ENCODE results near the gene SEMA3A. TPM values are rescaled to one million over a fixed set of nuclear protein-coding genes. Genes with fewer than 3 reads are reported as not detected.
A peak's percentile ranks its signal among the peaks of the same experiment; 100 is the strongest.

SEMA3A gene
- total RNA-seq, 1 donor from 2014 or later = 6.2 TPM

DNA sequence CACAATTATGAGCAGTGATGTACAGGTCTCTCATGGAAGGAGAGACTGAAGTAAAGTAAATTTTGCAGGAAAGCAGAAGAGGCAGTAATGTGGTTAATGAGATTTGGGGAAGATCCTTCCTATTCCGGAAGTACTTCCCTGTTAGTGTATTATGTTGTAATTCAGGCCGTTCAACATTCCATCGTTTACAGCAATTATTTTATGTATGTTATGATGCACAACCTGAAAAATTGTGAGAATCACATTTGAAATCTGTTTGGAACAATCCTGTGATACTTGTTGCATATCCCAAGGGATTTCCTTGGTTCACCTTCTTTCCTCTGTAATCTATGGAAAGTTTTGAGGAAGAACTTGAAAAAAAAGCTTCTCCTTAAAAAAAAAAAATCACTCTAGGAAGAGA lies 247.8 kb downstream of the SEMA3A start:
- no peak for DNase-seq (ENCODE audit: low read depth)
- H3K36me3 ChIP-seq (ENCODE audit: control insufficient read depth, insufficient read depth, low read length) = no peaks in the 10 kb centered on the region
- TF ChIP-seq CTCF (IDR thresholded peaks at IDR 0.05; ENCODE audit: insufficient read depth, low read length, poor library complexity, severe bottlenecking) = no peak

GRCh38 chr7:83941300-83941699 lies 253.3 kb downstream of the SEMA3A start:
- no peak for TF ChIP-seq CTCF (IDR thresholded peaks at IDR 0.05; ENCODE audit: insufficient read depth, low read length, poor library complexity, severe bottlenecking)
- Histone ChIP-seq H3K4me3 (ENCODE audit: low read depth, low read length) (no peak overlapping the region), H3K36me3 (ENCODE audit: control insufficient read depth, insufficient read depth, low read length) (no peaks in the 10 kb centered on the region), H3K27me3 (ENCODE audit: control insufficient read depth, insufficient read depth, low read length) (no peaks in the 10 kb centered on the region)
- DNase-seq (ENCODE audit: low read depth) = no peak

More for the DNA sequence above, 247.8 kb downstream of the SEMA3A start:
- H3K4me3 ChIP-seq (ENCODE audit: low read depth, low read length) = no peak overlapping the region
- H3K27me3 ChIP-seq (ENCODE audit: control insufficient read depth, insufficient read depth, low read length) = no peaks in the 10 kb centered on the region

GRCh38 chr7:83937930-83938329 lies 256.7 kb downstream of the SEMA3A start:
- TF ChIP-seq CTCF (IDR thresholded peaks at IDR 0.05; ENCODE audit: insufficient read depth, low read length, poor library complexity, severe bottlenecking) = no peak
- no peak for DNase-seq (ENCODE audit: low read depth)

GRCh38 chr7:83936056-83936708 lies 258.4 kb downstream of the SEMA3A start:
- Histone ChIP-seq H3K27me3 (ENCODE audit: control insufficient read depth, insufficient read depth, low read length) (no peaks in the 10 kb centered on the region), H3K4me3 (ENCODE audit: low read depth, low read length) (no peak overlapping the region), H3K36me3 (ENCODE audit: control insufficient read depth, insufficient read depth, low read length) (no peaks in the 10 kb centered on the region)
- DNase-seq (ENCODE audit: low read depth) = peak; percentile 34
- peak; percentile 90 for TF ChIP-seq CTCF (IDR thresholded peaks at IDR 0.05; ENCODE audit: insufficient read depth, low read length, poor library complexity, severe bottlenecking)

More at GRCh38 chr7:83937930-83938329, 256.7 kb downstream of the SEMA3A start:
- H3K4me3 ChIP-seq (ENCODE audit: low read depth, low read length) = no peak overlapping the region
- H3K27me3 ChIP-seq (ENCODE audit: control insufficient read depth, insufficient read depth, low read length) = no peaks in the 10 kb centered on the region
- H3K36me3 ChIP-seq (ENCODE audit: control insufficient read depth, insufficient read depth, low read length) = no peaks in the 10 kb centered on the region

- H3K4me3 ChIP-seq (ENCODE audit: low read depth, low read length) = no peak overlapping the region
- H3K36me3 ChIP-seq (ENCODE audit: control insufficient read depth, insufficient read depth, low read length) = no peaks in the 10 kb centered on the region
- TF ChIP-seq CTCF (IDR thresholded peaks at IDR 0.05; ENCODE audit: insufficient read depth, low read length, poor library complexity, severe bottlenecking) = peak; percentile 15
- no peaks in the 10 kb centered on the region for H3K27me3 ChIP-seq (ENCODE audit: control insufficient read depth, insufficient read depth, low read length)
- DNase-seq (ENCODE audit: low read depth) = no peak
Observed at GRCh38 chr7:83934118-83934734, 260.4 kb downstream of the SEMA3A start.
